ENCODE measurements around the gene UGT1A4.

The UGT1A4 gene

GRCh38 chr2:233718552-233718951 is at the start of gene UGT1A4:
Gene UGT1A4, plus strand, starts transcription at chr2:233718736. Its CDS starts 85 bp downstream, at chr2:233718821.
- Histone ChIP-seq H3K27ac (no peak within 1 kb of the TSS), H3K36me3 (no peaks in the 10 kb centered on the region), H3K9me3 (ENCODE audit: severe bottlenecking) (no peaks in the 10 kb centered on the region), H3K27me3 (ENCODE audit: insufficient read depth, low read depth, severe bottlenecking) (no peaks in the 10 kb centered on the region), H3K4me3 (ENCODE audit: low read depth, low read length) (no peak within 1 kb of the TSS)
- no peak for TF ChIP-seq CTCF (IDR thresholded peaks at IDR 0.05; ENCODE audit: low read depth, low read length)
- no peak for DNase-seq

GRCh38 chr2:233671290-233672161 is 47.0 kb upstream of the UGT1A4 start, which contains the start of gene UGT1A9:
Gene UGT1A9, plus strand, starts transcription at chr2:233671898. Its CDS starts 37 bp downstream, at chr2:233671935.
- no peaks in the 10 kb centered on the region for H3K36me3 ChIP-seq
- no peak within 1 kb of the TSS for H3K4me3 ChIP-seq (ENCODE audit: low read depth, low read length)
- no peak for TF ChIP-seq CTCF (IDR thresholded peaks at IDR 0.05; ENCODE audit: low read depth, low read length)
- no peak within 1 kb of the TSS for H3K27ac ChIP-seq
- DNase-seq: no peak
- H3K9me3 ChIP-seq (ENCODE audit: severe bottlenecking): peaks cover 4% of the 10 kb centered on the region
- H3K27me3 ChIP-seq (ENCODE audit: insufficient read depth, low read depth, severe bottlenecking): no peaks in the 10 kb centered on the region

DNA sequence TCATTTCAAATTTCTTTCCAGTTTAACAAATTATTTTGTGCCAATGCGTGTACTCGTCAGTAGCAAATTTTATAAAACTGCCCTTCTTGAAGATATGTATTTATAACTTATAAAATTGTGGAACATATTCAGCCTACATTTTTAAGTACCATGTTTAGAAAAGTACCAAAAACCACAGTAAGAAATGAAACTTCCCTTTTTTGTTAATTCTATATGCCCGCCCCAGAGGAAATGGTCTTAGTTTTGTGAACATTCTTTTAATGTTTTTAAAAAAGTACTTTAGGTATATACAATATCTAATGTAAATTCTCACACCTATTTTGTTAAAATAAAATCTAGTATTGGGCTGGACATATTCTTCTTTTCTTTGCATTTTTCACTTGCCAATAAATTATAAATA is 45.6 kb upstream of the UGT1A4 start:
- TF ChIP-seq CTCF (IDR thresholded peaks at IDR 0.05; ENCODE audit: low read depth, low read length): no peak
- no peaks in the 10 kb centered on the region for H3K27me3 ChIP-seq (ENCODE audit: insufficient read depth, low read depth, severe bottlenecking)
- H3K9me3 ChIP-seq (ENCODE audit: severe bottlenecking): peaks cover 4% of the 10 kb centered on the region
- no peak overlapping the region for H3K4me3 ChIP-seq (ENCODE audit: low read depth, low read length)
- H3K27ac ChIP-seq: no peak overlapping the region
- no peak for DNase-seq
- H3K36me3 ChIP-seq: no peaks in the 10 kb centered on the region

DNA sequence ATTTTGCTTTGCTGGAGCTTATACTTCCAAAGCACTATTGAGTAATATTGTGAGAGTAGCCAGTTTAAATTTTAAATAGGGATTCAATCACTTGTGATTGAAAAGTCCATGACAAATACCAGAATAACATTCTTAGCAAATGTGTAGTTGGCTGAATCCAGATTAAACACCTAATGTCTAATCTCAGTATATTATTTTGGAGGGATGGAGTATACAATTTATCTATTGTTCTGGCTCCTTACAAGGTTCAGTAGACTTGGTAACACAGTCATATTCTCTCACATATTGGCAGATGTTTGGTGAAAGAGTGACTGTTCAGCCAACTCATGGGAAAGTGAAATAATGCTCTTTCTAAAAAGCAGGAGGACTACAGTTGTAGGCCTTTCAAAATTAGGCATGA is 44.6 kb upstream of the UGT1A4 start:
- no peak for DNase-seq
- H3K36me3 ChIP-seq: no peaks in the 10 kb centered on the region
- TF ChIP-seq CTCF (IDR thresholded peaks at IDR 0.05; ENCODE audit: low read depth, low read length): no peak

GRCh38 chr2:233674314-233674713 is 44.2 kb upstream of the UGT1A4 start:
- DNase-seq: no peak
- H3K27me3 ChIP-seq (ENCODE audit: insufficient read depth, low read depth, severe bottlenecking): no peaks in the 10 kb centered on the region
- H3K9me3 ChIP-seq (ENCODE audit: severe bottlenecking): peaks cover 2% of the 10 kb centered on the region
- no peak for TF ChIP-seq CTCF (IDR thresholded peaks at IDR 0.05; ENCODE audit: low read depth, low read length)
- H3K27ac ChIP-seq: no peak overlapping the region
- H3K4me3 ChIP-seq (ENCODE audit: low read depth, low read length): no peak overlapping the region
- no peaks in the 10 kb centered on the region for H3K36me3 ChIP-seq

More for the DNA sequence above, 44.6 kb upstream of the UGT1A4 start:
- no peak overlapping the region for H3K27ac ChIP-seq
- no peaks in the 10 kb centered on the region for H3K27me3 ChIP-seq (ENCODE audit: insufficient read depth, low read depth, severe bottlenecking)
- peaks cover 2% of the 10 kb centered on the region for H3K9me3 ChIP-seq (ENCODE audit: severe bottlenecking)
- H3K4me3 ChIP-seq (ENCODE audit: low read depth, low read length): no peak overlapping the region

Measured in WERI-Rb-1 (cell line).